Bronchial smooth muscle cell (primary cell): ENCODE data around the gene OR4E2. TPM values are rescaled to one million over a fixed set of nuclear protein-coding genes. Genes with fewer than 3 reads are reported as not detected.

Experiments used
- total RNA-seq: library from RNA; depleted of rRNA; stranded (reverse); fragments of >200 nt; gene quantifications from 2 replicates; pipeline ENCODE4 v1.2.1, GENCODE V29; 2014

OR4E2 gene, protein sequence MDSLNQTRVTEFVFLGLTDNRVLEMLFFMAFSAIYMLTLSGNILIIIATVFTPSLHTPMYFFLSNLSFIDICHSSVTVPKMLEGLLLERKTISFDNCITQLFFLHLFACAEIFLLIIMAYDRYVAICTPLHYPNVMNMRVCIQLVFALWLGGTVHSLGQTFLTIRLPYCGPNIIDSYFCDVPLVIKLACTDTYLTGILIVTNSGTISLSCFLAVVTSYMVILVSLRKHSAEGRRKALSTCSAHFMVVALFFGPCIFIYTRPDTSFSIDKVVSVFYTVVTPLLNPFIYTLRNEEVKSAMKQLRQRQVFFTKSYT
- not detected in 2 replicates for total RNA-seq

DNA sequence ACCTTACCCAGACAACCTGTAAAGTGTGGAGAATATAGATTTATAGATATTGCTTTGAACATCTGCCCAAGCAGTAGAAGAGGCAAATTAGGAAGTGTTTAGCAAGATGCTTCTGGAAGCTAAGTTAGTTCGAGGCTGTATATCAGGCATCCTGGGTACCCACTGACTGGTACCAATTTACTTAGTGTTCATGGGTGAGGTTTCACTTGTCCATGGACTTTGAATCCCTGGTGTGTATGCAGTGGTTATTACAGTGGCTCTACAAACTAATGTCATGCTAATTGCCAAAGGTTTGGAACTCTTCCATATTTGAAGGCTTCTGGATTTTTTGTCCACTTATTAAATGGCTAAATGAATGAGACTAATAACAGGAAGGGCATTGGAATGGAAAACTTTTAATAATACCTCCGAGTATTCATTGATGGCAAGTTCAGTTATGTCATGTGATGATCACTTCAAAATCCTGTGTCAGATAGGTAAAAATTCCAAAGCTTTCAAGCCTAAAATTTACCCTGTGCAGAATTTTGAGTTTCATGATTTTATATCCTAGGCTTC lies at the start of gene OR4E2:
Gene OR4E2, plus strand, starts transcription at position 505 of the 555 bp plus-strand sequence. CDS start 11,248 bp downstream, outside the sequence.

GRCh38 chr14:21634840-21635239 lies 18.8 kb upstream of the OR4E2 start, which contains the start of gene OR10G2:
Gene OR10G2, minus strand, starts transcription at chr14:21634940. Its CDS starts 98 bp downstream, at chr14:21634842.

DNA sequence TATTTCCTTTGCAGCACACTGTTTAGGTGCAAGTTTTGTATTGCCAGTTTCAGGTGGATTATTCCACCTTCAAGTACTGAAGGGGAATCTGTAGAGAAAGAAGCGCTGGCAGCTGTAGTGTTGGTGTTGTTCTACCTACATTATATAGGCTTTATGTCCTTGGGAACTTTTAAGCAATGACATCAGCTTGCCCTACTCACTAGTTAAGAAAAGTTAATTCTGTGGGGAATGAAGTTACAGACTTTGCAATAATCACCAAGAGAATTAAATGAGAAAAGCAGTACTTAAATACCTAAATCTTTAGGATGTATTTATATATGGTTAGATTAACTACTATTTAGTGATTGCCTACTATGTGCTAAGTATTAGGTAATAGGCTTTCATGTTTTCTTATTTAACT lies 20.1 kb downstream of the OR4E2 start, which contains the start of gene OR4E1:
Gene OR4E1, minus strand, starts transcription at position 101 of the 400 bp plus-strand sequence. CDS start 2,883 bp downstream, outside the sequence.

Other genes starting within 250 kb of the OR4E2 start
- gene CHD8, start 197.7 kb upstream of the OR4E2 start, total RNA-seq = 41.5 and 42.3 TPM in 2 replicates
- 16.9 and 26.6 TPM in 2 replicates for gene RAB2B, start 176.9 kb upstream of the OR4E2 start, total RNA-seq
- gene TOX4, start 176.6 kb upstream of the OR4E2 start, total RNA-seq = 20.2 and 31.8 TPM in 2 replicates
- gene METTL3, start 142.5 kb upstream of the OR4E2 start, total RNA-seq = 36.7 and 54.0 TPM in 2 replicates
- gene SALL2, start 127.5 kb upstream of the OR4E2 start, total RNA-seq = 2.9 and 3.6 TPM in 2 replicates
- gene OR10G3, start 73.8 kb upstream of the OR4E2 start, total RNA-seq = not detected in 2 replicates
- gene OR10G2, start 18.9 kb upstream of the OR4E2 start, total RNA-seq = not detected in 2 replicates
- not detected in 2 replicates for gene OR4E1, start 20.0 kb downstream of the OR4E2 start, total RNA-seq